DND-41 (cell line): Measurements from ENCODE around the gene ANKLE2.

Experiments
- CTCF ChIP-seq: IDR thresholded peaks from 2 replicates; pipeline ENCODE4 v1.5.1; 2012; ENCODE audit warnings: borderline replicate concordance, low read length, moderate library complexity, mild to moderate bottlenecking; ENCODE audit not compliant: poor library complexity, severe bottlenecking; ENCODE audit errors: extremely low read depth
- EZH2 ChIP-seq: IDR thresholded peaks from 3 replicates; pipeline ENCODE4 v1.6.1; 2012; ENCODE audit warnings: borderline replicate concordance, low read depth, mild to moderate bottlenecking, moderate library complexity, low read length, inconsistent platforms; ENCODE audit not compliant: severe bottlenecking

- TF ChIP-seq CTCF: no peak
- no peak for TF ChIP-seq EZH2
These were observed 38.4 kb downstream of the ANKLE2 start for GRCh38 chr12:132723015-132723763.
